ENCODE data around the gene SLC66A2. TPM values are rescaled to one million over a fixed set of nuclear protein-coding genes. Genes with fewer than 3 reads are reported as not detected.
A peak's percentile ranks its signal among the peaks of the same experiment; 100 is the strongest.
"Not testable (repeated sequence)": the region's sequence is repeated elsewhere in the genome, so short reads cannot be mapped to it uniquely, and the experiment has no call there.

The SLC66A2 gene
- total RNA-seq, 1 donor from 2014 or later: 29.0 TPM

- no peak for DNase-seq
These were observed 71.9 kb downstream of the SLC66A2 start for GRCh38 chr18:79879566-79879965.

GRCh38 chr18:79878741-79879378 lies 72.6 kb downstream of the SLC66A2 start:
- no peak for DNase-seq

DNA sequence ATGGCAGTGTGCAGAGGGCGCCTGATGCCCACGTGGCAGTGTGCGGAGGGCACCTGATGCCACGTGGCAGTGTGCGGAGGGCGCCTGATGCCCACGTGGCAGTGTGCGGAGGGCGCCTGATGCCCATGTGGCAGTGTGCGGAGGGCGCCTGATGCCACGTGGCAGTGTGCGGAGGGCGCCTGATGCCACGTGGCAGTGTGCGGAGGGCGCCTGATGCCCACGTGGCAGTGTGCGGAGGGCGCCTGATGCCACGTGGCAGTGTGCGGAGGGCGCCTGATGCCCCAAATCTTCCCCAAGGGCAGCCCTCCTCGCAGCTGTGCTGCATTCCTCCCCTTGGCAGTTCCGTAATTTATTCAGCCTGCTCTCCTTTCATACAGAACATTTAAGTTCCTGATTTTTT lies 73.2 kb downstream of the SLC66A2 start:
- not testable (repeated sequence) for DNase-seq

DNA sequence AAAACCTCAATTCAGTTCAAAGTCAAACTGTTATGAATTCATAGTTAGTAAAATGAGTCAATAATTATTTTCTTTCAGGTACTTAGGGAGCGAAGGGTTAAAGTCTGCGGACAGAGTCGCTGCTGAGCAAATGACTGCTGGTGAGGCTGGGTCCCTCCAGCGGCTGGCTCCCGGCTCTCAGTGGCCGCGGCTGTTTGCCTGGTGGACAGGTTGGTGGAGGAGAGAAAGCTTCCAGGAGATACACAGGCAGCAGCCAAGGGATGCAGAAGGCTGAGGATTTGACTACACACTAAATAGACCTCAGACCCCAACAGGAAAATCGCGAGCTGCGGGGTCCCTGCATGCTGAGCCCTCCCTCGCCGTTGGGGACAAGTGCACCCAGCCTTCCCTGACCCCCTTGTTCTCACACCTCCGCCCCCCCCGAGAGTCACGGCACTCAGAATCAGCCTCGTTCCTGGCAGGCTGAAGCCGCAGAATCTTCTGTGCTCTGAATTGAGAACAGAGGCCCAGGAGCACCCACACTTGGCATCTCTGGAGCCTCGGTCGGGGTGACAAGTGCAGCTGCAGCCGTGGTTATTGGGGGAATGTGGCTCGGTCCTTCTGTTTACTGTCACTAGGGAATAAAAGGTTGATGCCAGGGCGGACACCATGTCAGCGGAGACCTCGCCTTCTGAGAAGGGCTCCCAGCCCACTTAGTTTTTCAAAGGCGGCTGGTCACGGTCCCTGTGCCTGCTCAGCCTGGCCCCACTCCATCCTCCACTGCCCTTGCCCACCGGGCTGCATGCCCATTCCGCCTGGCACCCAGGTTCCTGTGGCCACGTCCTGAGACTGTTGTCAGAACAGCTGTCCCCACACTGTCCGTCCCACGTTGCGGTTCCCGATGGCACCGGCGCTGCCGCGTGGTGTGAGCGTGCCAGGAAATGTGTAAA lies 74.0 kb downstream of the SLC66A2 start:
- no peak for DNase-seq

- DNase-seq: no peak
These were observed 75.0 kb downstream of the SLC66A2 start for GRCh38 chr18:79876497-79876896.

- DNase-seq: no peak
These were observed 75.5 kb downstream of the SLC66A2 start for GRCh38 chr18:79875931-79876461.

GRCh38 chr18:79875531-79875919 lies 75.9 kb downstream of the SLC66A2 start:
- no peak for DNase-seq

DNA sequence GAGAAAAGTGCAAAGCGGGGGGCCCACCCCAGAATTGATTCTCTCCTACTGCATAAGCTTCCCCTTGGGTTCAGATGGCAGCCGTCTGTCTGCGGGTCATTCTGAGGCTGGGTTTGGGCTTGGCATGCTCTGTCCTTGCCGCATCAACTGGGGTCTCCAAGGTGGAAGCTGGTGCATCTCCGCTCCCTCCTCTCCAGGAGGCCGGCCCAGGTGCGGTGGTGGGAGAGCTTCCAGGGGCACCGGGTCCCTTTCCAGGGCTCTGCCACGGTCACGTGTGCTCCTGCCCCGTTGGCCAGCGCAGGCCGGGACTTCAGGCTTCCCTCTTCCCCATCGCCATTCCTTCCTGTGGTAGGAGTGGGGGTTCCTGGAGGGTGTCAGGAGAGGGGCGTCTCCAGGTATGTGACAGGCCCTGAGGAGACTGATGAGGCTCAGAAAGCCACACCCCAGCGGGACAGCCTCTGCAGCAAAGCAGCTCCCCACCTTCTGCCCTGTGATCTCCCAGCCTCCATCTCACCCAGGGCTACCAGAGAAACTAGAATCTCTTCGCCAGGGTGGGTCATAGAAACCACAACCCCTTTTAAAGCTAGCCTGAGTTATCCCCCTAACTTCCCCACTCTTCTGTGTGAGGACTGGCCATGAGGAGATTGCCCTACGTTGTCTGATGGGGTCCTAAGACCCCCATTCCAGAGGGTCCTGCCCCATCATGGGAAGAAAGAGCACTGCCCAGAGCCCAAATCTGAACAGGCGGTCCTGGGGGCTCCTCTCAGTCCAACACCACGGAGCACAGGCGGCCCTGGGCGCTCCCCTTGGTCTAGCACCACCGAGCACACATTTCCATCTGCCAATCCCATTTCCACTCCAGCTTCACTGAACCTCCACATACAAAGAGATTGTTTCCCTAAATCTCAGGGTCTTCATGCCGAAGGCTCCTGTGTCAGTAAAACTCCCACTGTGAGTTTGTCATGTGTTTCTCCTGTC lies 76.6 kb downstream of the SLC66A2 start:
- DNase-seq: no peak

DNA sequence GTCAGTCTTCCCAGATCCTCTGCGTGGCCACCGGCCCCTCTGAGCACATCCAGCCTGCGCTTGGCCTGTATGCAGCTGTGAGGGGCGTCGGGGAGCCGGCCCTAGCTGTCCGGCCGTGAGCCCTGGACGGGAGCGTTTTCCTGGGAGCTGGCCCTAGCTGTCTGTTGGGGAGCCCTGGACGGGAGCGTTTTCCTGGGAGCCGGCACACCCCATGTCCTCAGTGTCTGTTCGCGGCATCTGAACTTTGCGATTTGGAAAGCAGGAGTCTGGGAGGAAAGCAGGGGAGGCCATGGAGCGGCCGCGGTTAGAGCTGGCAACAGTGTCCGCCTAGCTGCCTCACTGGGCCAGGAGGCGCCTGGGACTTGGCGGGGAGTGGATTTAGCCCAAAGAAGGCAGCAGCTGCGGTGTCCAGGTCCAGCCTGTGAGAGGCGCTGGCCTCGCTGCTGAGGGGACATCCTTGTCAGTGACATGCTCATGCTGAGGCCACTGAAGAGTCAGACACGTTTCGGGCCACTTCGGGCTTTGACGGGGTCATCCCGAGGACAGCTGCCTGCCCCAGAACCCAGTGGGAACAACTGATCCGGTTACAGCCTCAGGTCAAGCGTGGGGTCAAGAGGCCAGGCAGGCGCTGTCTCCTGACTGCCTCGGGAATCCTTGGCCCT lies 77.9 kb downstream of the SLC66A2 start:
- no peak for DNase-seq

- DNase-seq: no peak
These were observed 78.7 kb downstream of the SLC66A2 start for GRCh38 chr18:79872527-79873444.

GRCh38 chr18:79871481-79872091 lies 79.9 kb downstream of the SLC66A2 start:
- peak; percentile 46 for DNase-seq

- DNase-seq: no peak
These were observed 80.4 kb downstream of the SLC66A2 start for GRCh38 chr18:79871026-79871390.

- DNase-seq: peak; percentile 59
These were observed 81.0 kb downstream of the SLC66A2 start for GRCh38 chr18:79870301-79871025.

GRCh38 chr18:79869591-79870300 lies 81.7 kb downstream of the SLC66A2 start:
- DNase-seq: no peak

- DNase-seq: no peak
These were observed 82.5 kb downstream of the SLC66A2 start for GRCh38 chr18:79868811-79869541.

GRCh38 chr18:79868168-79868784 lies 83.2 kb downstream of the SLC66A2 start:
- DNase-seq: no peak

- no peak for DNase-seq
These were observed 83.8 kb downstream of the SLC66A2 start for GRCh38 chr18:79867666-79868065.
